M059J (cell line): ENCODE measurements around the gene LRRC75B. TPM values are rescaled to one million over a fixed set of nuclear protein-coding genes. Genes with fewer than 3 reads are reported as not detected.

ENCODE experiments used
- DNase-seq: peaks from one replicate; pipeline ENCODE4 v3.0.0-alpha.2; 2012; ENCODE audit warnings: low read depth
- total RNA-seq: library from RNA; depleted of rRNA; stranded (reverse); fragments of >200 nt; shearing (Covaris generic); gene quantifications from 2 replicates; pipeline ENCODE4 v1.2.3, GENCODE V29; 2014

The LRRC75B gene
- total RNA-seq, 1 experiment from 2014 or later, result 0.47 TPM

GRCh38 chr22:24585461-24585860 lies 7.4 kb downstream of the LRRC75B start:
- DNase-seq, result no peak

DNA sequence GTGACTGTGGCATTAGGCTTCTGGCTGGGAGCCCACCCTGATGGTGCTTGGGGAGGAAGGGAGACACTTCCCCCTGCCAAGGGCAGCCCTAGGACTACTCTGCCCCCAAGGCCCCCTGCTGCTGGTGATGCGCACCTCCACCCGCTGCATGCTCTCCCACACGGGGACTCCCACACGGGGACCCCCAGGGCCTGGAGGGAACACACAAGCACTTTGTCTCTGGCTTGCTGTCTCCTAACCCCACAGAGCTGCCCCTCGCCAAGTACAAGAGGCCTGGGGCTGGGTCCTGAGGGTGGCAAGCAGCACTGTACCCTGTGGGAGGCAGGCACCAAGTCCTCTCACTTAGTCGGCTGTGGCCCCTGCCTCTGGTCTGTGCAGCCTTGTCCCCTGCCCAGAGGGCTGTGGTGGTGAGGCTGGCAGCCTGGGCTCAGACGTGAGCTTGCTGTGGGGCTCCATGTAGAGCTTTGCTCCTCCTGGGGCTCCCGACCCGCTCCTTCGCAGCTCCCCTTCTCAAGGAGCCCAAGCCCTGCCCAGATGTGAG lies 7.9 kb downstream of the LRRC75B start:
- DNase-seq, result no peak

DNA sequence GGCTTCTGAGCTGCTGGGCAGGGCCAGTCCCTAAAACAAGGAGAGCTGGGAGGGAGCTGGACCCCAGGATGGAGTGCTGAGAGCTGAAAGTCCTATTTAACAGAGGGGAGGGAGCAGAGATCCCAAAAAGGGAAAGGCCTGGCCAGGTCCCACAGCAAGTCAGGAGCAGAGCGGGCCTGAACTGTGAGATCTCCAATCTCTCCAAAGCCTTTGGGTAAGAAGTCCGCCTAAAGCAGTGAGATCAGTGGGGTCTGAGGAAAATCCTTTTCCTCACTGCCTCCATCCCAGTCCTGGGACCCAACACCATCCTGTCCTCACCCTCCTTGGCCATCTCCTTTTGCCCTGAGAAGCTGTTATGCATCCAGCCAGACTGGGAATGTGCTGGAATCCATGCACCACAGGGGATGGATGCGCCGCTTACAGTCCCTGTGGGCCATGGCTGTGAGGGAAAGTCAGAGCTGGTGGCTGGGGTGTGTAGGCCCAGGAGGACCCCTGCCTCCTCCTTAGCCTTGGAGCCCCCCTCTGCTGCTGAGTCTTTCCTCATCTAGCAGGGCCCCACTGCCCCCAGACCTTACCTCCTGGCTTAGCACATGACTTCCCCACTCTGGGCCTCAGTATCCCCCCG lies 8.6 kb downstream of the LRRC75B start:
- no peak for DNase-seq

GRCh38 chr22:24583221-24584165 lies 9.4 kb downstream of the LRRC75B start:
- peak; percentile 57 for DNase-seq

GRCh38 chr22:24582056-24582814 lies 10.6 kb downstream of the LRRC75B start:
- DNase-seq, result no peak

GRCh38 chr22:24580276-24580675 lies 12.6 kb downstream of the LRRC75B start:
- no peak for DNase-seq

- DNase-seq, result no peak
Measured at GRCh38 chr22:24579258-24579601, 13.6 kb downstream of the LRRC75B start.

DNA sequence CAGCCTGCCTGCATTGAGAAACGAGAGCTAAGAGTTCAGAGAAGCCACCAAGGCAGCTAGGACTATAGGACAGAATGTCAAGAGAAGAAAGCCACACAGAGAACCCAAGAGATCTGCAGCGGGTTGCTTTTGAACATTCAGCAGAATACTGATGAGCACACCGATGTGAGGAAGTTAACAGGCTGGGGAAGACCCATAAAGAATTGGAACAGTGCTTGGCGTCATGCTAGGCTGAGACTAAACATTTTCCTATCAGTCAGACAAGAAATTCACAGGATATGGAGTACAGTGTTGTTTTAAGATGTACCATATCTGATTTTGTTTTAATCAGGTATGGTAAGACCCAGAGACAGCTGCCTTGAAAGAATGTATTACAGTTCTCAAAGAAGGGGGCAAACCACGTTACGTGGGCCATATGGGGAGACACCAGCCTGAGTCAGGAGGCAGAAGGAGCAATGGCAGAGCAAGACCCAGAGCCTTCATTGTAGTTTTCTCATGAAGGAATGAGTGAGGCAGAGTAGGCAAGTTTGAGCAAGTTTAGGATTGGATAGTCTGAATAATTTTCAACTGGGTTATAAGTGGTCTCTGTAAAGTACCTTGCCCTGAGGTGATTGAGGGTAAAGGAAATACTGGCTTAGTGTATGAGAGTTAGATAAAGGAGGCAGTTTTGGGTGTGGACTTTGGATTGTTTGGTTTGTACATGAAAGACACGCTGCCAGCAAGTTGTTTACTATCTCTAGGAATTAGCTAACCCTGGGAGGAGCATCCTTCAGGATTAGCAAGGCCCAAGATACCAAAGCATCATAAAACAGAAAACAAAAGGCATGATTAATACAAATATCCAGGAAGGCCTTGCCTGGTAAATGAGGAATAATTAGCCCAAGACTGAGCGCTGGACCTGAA lies 14.3 kb downstream of the LRRC75B start:
- DNase-seq, result no peak

- DNase-seq, result no peak
Measured at GRCh38 chr22:24576778-24577177, 16.1 kb downstream of the LRRC75B start.

GRCh38 chr22:24571266-24571665 lies 21.6 kb downstream of the LRRC75B start:
- no peak for DNase-seq

DNA sequence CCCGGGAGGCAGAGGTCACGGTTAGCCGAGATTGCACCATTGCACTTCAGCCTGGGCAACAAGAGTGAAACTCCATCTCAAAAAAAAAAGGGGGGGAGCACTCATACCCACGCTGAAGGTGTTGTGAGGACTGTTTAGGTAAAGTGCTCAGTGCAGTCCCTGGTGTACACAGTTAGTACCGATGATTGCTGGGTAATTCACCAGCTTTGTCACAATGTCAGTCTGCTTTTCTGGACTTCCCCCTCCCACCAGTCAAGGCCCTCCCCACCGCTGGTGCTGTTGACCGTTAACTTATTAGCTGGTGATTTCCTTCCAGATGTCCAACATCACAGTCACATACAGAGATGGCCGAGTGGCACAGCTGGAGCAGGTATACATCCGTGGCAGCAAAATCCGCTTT lies 25.2 kb downstream of the LRRC75B start:
- no peak for DNase-seq

- no peak for DNase-seq
Measured at GRCh38 chr22:24566899-24567511, 25.9 kb downstream of the LRRC75B start.

GRCh38 chr22:24565077-24565476 lies 27.8 kb downstream of the LRRC75B start:
- DNase-seq, result no peak

GRCh38 chr22:24564376-24565058 lies 28.4 kb downstream of the LRRC75B start:
- no peak for DNase-seq

- no peak for DNase-seq
Measured at GRCh38 chr22:24563246-24563645, 29.6 kb downstream of the LRRC75B start.

- no peak for DNase-seq
Measured at GRCh38 chr22:24559471-24559870, 33.4 kb downstream of the LRRC75B start.

- DNase-seq, result peak; percentile 95
Measured at GRCh38 chr22:24555165-24556039, 37.5 kb downstream of the LRRC75B start, which contains the start of gene SNRPD3. Gene SNRPD3 (plus strand): TSS chr22:24555999. CDS start chr22:24557675, 1,676 bp downstream.

DNA sequence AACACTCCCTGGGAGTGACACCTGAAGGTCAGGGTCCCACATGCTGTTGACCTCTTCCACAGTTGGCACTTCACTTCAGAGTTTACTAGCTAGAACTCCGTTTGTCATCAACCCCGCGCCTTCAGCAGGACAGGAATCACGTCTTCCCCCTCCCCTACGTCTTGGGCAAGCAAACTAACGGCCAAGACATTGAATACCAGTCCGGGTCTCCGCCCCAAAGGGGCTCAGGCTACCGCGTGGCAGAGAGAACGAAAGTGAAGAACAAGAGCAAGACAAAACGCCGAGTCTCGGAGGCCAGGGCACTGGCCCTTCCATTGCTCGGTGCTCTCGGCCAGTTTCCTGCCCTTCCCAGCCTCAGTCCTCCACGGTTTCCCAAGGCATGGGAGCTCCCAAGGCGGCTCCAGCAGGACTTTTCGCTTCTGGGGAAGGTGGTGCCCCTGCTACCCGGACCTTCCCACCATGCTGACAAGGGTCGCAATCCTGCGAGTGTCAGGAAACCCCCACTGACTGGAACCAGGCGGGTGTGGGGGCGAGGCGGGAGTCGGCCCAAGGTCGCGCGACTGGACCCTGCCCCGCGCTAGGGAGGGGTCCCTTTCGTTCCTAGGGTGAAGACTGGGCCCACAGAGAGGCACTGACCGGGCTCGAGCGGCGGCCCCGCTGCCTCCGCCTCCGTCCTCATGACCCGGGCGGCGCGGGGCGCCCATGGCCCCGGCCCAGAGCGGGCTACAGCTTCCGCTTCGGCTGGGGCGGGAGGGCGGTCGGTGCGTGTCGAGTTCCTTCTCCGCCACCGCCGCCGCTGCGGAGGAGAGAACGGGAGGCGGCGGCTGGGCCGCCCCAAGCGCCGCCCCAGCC lies 38.3 kb downstream of the LRRC75B start, which contains the start of gene GUCD1:
Gene GUCD1 (minus strand): TSS at position 826 of the 852 bp plus-strand sequence. CDS start 147 bp downstream, at position 679.
- DNase-seq, result peak; percentile 40
